GM12872 (cell line): Measurements from ENCODE around the gene MMP17.

Experiments used
- TF ChIP-seq, protein P1 (sequence below): IDR thresholded peaks from 3 replicates; pipeline ENCODE4 v1.5.1; 2011; ENCODE audit warnings: low read depth, mild to moderate bottlenecking, low read length, moderate library complexity; ENCODE audit not compliant: insufficient read depth

MMP17 gene

DNA sequence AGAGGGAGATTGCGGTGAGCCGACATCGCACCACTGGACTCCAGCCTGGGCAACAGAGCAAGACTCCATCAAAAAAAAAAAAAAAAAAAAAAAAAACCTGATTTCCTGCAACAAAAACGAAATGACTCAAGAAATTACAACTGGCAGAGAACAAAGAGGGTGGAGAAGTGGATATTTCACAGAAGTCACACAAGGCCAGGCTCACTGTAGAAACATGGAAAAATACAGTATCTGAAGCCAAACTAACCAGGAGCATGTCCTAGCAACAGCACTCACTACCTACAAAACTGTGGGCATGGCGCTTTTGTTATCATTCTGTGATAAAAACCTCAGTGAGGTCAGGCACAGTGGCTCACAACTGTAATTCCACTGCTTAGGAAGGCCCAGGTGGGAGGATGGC lies 11.7 kb upstream of the MMP17 start:
- TF ChIP-seq, protein P1, sequence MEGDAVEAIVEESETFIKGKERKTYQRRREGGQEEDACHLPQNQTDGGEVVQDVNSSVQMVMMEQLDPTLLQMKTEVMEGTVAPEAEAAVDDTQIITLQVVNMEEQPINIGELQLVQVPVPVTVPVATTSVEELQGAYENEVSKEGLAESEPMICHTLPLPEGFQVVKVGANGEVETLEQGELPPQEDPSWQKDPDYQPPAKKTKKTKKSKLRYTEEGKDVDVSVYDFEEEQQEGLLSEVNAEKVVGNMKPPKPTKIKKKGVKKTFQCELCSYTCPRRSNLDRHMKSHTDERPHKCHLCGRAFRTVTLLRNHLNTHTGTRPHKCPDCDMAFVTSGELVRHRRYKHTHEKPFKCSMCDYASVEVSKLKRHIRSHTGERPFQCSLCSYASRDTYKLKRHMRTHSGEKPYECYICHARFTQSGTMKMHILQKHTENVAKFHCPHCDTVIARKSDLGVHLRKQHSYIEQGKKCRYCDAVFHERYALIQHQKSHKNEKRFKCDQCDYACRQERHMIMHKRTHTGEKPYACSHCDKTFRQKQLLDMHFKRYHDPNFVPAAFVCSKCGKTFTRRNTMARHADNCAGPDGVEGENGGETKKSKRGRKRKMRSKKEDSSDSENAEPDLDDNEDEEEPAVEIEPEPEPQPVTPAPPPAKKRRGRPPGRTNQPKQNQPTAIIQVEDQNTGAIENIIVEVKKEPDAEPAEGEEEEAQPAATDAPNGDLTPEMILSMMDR, result no peak

DNA sequence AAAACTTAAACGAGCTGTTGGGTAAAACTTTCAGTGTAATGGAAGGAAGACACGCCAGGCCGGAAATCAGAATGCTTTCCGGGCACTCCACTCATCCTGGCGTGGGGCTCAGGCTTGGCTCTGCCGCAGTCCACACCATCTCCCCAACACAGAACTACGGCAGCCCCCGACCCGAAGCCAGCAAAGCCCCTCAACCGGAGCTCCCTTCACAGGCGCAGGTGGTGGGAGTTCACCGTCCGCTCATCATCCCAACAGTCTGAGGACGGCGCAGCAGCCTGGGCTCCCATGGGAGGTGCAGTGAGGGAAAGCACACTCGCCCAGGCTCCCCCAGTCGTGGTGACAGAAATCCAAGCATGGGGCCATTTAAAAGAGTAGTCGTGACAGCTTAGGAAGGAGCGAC lies 11.0 kb upstream of the MMP17 start:
- TF ChIP-seq, protein P1, result no peak

DNA sequence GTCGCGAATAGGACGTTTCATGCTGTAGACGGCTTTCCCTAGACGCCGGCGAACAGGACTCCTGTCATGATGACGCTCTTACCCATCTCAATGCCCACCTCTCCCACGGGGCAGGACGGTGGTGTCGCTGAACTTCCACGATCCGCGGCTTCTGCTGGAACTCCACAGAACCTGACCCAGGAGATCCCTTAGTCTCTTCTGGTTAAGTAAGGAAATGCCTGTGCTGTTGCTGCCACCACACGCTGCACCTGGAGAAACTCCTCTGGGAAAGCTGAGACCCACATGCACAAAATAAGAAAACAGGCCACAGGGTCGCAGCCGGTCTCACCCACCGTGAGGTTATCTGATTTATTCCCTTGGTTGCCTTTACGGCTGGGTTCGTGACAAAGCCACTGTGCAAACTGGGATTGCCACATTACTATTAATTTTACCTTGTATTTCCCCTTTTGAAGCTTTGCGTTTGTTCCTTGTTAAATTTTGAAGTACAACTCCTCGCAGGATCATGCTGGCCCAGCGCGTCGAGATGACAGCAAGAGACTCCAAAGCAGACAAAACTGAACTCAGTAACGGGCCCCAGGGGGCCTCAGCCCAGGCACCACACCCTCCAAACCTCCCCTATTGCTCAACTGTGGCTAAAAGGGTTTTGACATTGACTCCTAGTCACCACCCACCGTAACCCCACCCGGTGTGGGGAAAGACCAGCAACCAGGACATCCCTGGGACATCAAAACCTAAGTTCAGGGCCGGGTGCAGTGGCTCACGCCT lies 9.2 kb upstream of the MMP17 start:
- TF ChIP-seq, protein P1, result no peak

DNA sequence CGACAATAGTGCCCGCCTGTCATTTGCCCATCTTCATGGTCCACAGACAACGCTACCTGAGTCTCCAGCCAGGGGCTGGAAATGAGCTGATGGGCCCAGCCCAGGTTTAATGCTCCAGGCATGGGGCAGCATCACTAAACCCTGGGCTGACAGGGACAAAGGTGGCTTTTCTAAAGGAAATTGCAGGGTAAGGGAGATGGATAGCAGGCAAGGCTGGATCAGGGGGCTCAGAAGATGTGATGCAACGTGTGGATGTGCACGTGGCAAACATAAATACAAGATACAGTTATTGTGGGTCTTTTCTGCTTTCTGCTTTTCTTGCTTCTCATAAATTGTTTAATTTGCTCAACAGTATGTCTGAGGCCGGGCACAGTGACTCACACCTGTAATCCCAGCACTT lies 3.7 kb upstream of the MMP17 start:
- TF ChIP-seq, protein P1, result no peak

DNA sequence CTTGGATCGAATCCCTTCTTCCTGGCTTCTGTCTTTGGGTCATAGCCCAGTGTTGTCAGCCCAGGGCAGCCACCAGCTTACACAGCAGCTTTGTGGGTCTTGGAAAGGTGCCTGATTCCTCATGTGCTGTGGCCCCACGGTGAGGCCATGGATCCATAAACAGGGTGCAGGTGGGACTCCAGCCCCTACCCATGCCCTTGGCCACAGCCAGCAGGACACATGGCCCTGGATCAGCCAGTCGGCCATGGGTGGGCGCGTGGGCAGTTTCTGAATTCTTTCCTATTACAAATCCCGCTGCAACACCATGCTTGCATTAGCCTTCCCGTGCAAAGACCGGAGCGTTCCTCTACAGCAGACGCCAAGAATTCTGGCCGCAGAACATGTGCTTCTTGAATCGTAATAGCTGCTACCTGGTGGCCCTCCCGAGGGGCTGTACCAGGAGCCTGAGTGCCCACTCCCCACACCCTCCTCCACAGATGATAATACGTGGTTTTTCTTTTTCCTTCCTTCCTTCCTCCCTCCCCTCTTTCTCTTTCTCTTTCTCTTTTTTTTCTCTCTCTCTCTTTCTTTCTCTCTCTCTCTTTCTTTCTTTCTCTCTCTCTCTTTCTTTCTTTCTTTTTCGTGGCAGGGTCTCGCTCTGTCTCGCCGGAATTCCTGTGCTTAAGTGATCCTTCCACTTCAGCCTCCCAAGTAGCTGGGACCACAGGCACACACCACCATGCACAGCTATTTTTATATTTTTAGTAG lies 2.9 kb upstream of the MMP17 start:
- TF ChIP-seq, protein P1, result no peak

DNA sequence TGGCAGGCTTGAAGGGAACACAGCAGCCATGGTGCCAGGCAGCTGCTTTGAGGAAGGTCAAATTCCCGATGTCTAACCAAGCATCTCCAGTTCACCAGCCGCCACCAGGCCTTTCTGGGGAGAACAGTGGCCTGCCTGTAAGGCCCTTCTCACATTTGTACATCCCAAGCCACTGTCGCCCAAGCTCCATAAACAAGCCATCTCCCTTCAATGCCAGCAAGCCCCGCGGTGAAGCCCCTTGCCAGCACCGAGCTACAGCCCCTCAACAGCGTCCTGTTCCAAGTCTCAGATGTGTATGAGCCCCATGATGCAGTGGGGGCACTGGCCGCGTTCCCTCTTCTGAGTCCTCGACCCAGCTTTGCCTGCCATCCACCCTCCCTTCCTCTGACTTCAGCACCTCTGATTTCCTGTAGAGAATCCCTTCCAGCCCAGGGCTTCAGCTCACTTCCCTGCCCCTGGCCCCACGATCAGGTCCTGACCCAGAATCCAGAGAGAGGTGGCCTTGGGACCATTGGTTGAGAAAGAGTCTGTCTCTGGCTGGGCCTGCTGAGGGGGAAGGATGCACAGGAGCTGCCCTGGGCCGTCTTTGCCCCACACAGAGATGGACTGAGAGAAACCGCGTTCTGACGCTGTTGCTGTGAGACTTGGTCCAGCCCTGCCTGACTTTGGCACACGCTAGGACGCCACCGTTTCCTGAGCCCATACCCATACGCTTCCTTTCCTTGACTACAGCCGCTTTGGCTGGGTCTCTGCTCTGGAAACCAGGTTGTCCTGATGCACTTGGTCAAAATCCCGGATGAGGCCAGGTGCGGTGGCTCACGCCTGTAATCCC lies 1.9 kb upstream of the MMP17 start:
- TF ChIP-seq, protein P1, result no peak
